Stimulated activated naive CD8-positive, alpha-beta T cell treated with anti-CD3 and anti-CD28 coated beads, Interleukin-15, Interleukin-2, amounts not matched to agents 100 ng/mL and 50 ng/mL, for 24 hours (primary cell): Measurements from ENCODE around the gene CCDC148.
"Not testable (repeated sequence)": the region's sequence is repeated elsewhere in the genome, so short reads cannot be mapped to it uniquely, and the experiment has no call there.

Experiments used
- H3K27ac Mint-ChIP-seq: one replicate; pipeline ENCODE4 v1.8.0; 2021; ENCODE audit warnings: mild to moderate bottlenecking, mixed read lengths
- H3K27me3 Mint-ChIP-seq: one replicate; pipeline ENCODE4 v1.8.0; 2021; ENCODE audit warnings: mixed read lengths
- H3K36me3 Mint-ChIP-seq: one replicate; pipeline ENCODE4 v1.8.0; 2021; ENCODE audit warnings: low read depth, mixed read lengths
- H3K4me1 Mint-ChIP-seq: one replicate; pipeline ENCODE4 v1.8.0; 2021; ENCODE audit warnings: low read depth, mixed read lengths
- H3K4me3 Mint-ChIP-seq: one replicate; pipeline ENCODE4 v1.8.0; 2021; ENCODE audit warnings: mild to moderate bottlenecking, mixed read lengths
- H3K9me3 Mint-ChIP-seq: one replicate; pipeline ENCODE4 v1.8.0; 2021; ENCODE audit warnings: mixed read lengths

CCDC148 gene

GRCh38 chr2:158276619-158277471 is 179.7 kb downstream of the CCDC148 start:
- no peaks in the 10 kb centered on the region for H3K27me3 Mint-ChIP-seq
- no peaks in the 10 kb centered on the region for H3K4me1 Mint-ChIP-seq
- no peak overlapping the region for H3K27ac Mint-ChIP-seq
- H3K4me3 Mint-ChIP-seq = no peak overlapping the region
- no peaks in the 10 kb centered on the region for H3K9me3 Mint-ChIP-seq
- no peaks in the 10 kb centered on the region for H3K36me3 Mint-ChIP-seq

- Mint-ChIP-seq H3K4me1 (no peaks in the 10 kb centered on the region), H3K36me3 (no peaks in the 10 kb centered on the region), H3K27ac (no peak overlapping the region), H3K9me3 (peaks cover 4% of the 10 kb centered on the region), H3K4me3 (no peak overlapping the region), H3K27me3 (peaks cover 4% of the 10 kb centered on the region)
Measured at GRCh38 chr2:158273791-158274190, 182.8 kb downstream of the CCDC148 start.

DNA sequence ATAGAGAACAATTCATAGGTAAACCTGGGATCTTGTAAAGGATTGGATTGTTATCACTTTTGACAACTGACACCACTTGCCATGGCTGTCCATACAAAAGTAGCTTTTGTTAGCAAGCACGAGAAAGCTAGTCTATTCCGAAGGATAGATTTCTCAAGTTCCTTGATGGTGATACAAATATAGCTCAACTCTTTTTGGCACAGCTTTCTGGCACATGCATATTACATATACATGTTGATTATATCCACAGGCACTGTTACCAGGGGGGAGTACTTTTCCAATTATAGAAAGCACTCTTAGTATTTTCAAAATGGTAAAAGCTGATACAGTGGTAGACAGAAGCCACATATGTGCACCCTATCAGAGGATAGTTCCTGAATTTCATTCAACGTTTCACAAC is 186.0 kb downstream of the CCDC148 start:
- Mint-ChIP-seq H3K27me3 (peaks cover 4% of the 10 kb centered on the region), H3K4me1 (no peaks in the 10 kb centered on the region), H3K4me3 (no peak overlapping the region), H3K36me3 (no peaks in the 10 kb centered on the region), H3K27ac (no peak overlapping the region), H3K9me3 (peaks cover 4% of the 10 kb centered on the region)

GRCh38 chr2:158269143-158269542 is 187.4 kb downstream of the CCDC148 start:
- Mint-ChIP-seq H3K27me3 (peaks cover 4% of the 10 kb centered on the region), H3K9me3 (peaks cover 4% of the 10 kb centered on the region), H3K27ac (no peak overlapping the region), H3K36me3 (no peaks in the 10 kb centered on the region), H3K4me1 (no peaks in the 10 kb centered on the region), H3K4me3 (no peak overlapping the region)

DNA sequence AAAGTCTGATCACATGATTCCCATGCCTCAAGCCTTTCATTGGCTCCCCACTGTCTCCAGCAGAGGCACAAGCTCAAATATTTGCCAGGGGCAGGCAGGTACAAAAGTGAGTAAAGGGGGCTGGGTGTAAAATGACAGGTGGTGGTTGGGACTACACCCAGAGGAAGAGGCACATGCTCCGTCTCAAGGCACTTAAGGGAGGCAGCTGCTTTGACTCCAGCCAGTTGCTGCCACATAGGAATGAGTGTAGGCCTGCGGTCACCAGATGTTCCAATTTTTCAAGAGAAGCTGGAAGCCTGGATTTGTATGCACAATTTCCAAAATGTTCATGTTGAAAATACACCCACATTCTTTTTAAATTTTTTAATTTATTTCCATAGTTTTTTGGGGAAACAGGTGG is 190.4 kb downstream of the CCDC148 start:
- H3K27ac Mint-ChIP-seq = no peak overlapping the region
- H3K9me3 Mint-ChIP-seq = peaks cover 8% of the 10 kb centered on the region
- H3K27me3 Mint-ChIP-seq = peaks cover 4% of the 10 kb centered on the region
- H3K4me1 Mint-ChIP-seq = no peaks in the 10 kb centered on the region
- no peaks in the 10 kb centered on the region for H3K36me3 Mint-ChIP-seq
- H3K4me3 Mint-ChIP-seq = no peak overlapping the region

GRCh38 chr2:158255257-158255656 is 201.3 kb downstream of the CCDC148 start:
- H3K27ac Mint-ChIP-seq = no peak overlapping the region
- H3K27me3 Mint-ChIP-seq = peaks cover 15% of the 10 kb centered on the region
- no peaks in the 10 kb centered on the region for H3K9me3 Mint-ChIP-seq
- no peaks in the 10 kb centered on the region for H3K36me3 Mint-ChIP-seq
- H3K4me1 Mint-ChIP-seq = no peaks in the 10 kb centered on the region
- H3K4me3 Mint-ChIP-seq = no peak overlapping the region

DNA sequence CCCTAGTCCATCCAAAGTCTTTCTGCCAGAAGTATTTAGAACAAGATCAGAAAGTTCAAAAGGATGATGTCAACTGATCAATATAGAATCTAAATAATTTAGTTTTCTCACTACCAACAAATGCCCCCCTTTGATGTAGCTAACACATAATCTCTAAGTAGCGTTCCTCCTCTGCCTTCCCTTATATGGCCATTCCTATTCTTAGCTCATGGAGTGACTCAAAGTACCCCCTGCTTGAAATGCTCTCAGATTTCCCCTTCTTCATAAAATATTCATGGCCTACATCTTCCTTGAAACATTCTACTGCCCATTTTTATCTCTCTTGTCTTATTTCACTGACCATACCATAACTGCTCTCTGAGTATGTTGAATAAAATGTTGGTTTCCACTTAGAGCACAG is 203.4 kb downstream of the CCDC148 start:
- H3K36me3 Mint-ChIP-seq = no peaks in the 10 kb centered on the region
- no peak overlapping the region for H3K27ac Mint-ChIP-seq
- H3K4me3 Mint-ChIP-seq = no peak overlapping the region
- no peaks in the 10 kb centered on the region for H3K4me1 Mint-ChIP-seq
- no peaks in the 10 kb centered on the region for H3K9me3 Mint-ChIP-seq
- H3K27me3 Mint-ChIP-seq = peaks cover 12% of the 10 kb centered on the region

DNA sequence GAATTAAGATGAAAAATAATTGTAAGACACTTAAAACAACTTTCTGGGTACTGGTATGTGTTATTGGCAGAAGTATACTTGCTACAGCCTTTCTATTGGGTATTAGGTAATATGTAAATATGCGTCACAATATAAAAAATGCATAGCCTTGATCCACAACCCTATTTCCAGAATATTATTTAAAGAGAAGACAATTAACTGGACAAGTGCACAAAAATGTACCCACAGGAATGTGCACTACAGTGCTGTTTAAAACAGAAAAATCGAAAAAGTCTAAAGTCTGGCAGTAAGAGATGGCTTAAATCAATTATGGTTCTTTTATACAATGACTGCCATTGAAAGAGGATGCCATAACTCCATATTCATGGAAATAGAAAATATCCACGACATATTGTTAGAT is 205.2 kb downstream of the CCDC148 start:
- no peak overlapping the region for H3K27ac Mint-ChIP-seq
- peaks cover 8% of the 10 kb centered on the region for H3K27me3 Mint-ChIP-seq
- H3K4me3 Mint-ChIP-seq = no peak overlapping the region
- no peaks in the 10 kb centered on the region for H3K4me1 Mint-ChIP-seq
- H3K9me3 Mint-ChIP-seq = no peaks in the 10 kb centered on the region
- no peaks in the 10 kb centered on the region for H3K36me3 Mint-ChIP-seq

DNA sequence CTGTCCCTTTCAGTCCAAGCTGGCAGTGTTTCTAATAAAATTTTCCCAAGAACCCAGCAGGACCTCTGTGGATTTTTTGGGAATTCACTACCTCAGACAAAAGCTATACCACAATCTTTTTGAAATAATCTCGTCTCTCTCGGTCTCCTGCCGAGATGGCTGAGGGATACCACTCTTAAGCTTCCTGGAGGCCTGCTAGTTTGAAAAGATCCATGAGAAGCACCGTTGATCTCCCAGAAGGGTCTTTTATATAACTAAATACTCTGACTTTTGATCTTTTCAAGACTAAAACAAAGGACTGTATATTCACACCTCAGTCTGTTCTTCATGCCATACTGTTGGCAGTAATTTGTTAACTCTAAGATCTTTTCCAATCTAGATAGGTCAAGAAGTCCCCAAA is 213.2 kb downstream of the CCDC148 start:
- no peaks in the 10 kb centered on the region for H3K36me3 Mint-ChIP-seq

DNA sequence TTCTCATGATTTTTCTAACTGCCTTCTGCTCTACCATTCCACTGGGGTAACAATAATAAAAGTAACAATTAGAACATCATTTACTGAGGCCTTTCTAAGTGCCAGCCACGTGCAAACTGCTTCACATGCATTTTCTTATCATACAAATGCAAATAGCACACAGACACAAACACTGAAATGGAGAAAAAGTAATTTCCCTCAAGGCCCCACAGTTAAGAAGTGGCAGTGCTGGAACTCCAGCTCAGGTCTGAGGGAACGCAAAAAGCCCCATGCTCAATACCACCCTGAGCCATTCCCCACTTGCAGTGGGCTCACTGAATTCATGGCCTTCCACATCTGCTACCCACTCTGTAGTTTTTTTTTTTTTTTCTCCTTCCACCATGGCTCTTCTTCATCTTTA is 214.3 kb downstream of the CCDC148 start:
- no peak overlapping the region for H3K4me3 Mint-ChIP-seq
- H3K36me3 Mint-ChIP-seq = no peaks in the 10 kb centered on the region
- no peaks in the 10 kb centered on the region for H3K9me3 Mint-ChIP-seq

More for the DNA sequence above, 213.2 kb downstream of the CCDC148 start:
- H3K9me3 Mint-ChIP-seq = no peaks in the 10 kb centered on the region
- H3K4me3 Mint-ChIP-seq = no peak overlapping the region
- H3K27ac Mint-ChIP-seq = no peak overlapping the region
- no peaks in the 10 kb centered on the region for H3K4me1 Mint-ChIP-seq
- H3K27me3 Mint-ChIP-seq = peaks cover 3% of the 10 kb centered on the region

DNA sequence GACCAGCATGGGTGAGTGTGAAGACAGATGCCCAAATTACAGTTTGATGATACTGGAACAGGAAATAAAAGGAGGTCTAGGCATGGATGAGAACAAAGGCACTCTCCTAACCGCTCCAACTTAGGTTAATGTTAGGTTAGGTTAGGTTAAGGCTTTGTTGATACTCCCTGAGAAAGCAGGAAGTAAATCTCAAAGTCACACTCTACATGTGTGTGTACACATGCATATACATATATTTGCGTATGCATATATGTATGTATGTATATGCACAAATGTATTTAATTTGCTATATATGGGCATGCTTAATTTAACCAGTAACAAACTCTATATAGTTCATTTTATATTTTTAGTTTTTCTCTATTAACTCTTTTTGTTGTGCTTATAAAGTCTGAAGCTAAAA is 215.6 kb downstream of the CCDC148 start:
- Mint-ChIP-seq H3K36me3 (no peaks in the 10 kb centered on the region), H3K27me3 (peaks cover 3% of the 10 kb centered on the region), H3K27ac (no peak overlapping the region), H3K4me3 (no peak overlapping the region), H3K9me3 (no peaks in the 10 kb centered on the region), H3K4me1 (no peaks in the 10 kb centered on the region)

More for the DNA sequence above, 214.3 kb downstream of the CCDC148 start:
- Mint-ChIP-seq H3K27me3 (peaks cover 3% of the 10 kb centered on the region), H3K27ac (no peak overlapping the region), H3K4me1 (no peaks in the 10 kb centered on the region)

GRCh38 chr2:158239271-158239670 is 217.3 kb downstream of the CCDC148 start:
- no peaks in the 10 kb centered on the region for H3K27me3 Mint-ChIP-seq
- no peak overlapping the region for H3K27ac Mint-ChIP-seq
- no peaks in the 10 kb centered on the region for H3K4me1 Mint-ChIP-seq
- H3K9me3 Mint-ChIP-seq = no peaks in the 10 kb centered on the region
- no peak overlapping the region for H3K4me3 Mint-ChIP-seq
- no peaks in the 10 kb centered on the region for H3K36me3 Mint-ChIP-seq

GRCh38 chr2:158234497-158234896 is 222.1 kb downstream of the CCDC148 start:
- H3K27ac Mint-ChIP-seq = no peak overlapping the region
- H3K27me3 Mint-ChIP-seq = no peaks in the 10 kb centered on the region
- H3K9me3 Mint-ChIP-seq = no peaks in the 10 kb centered on the region
- H3K36me3 Mint-ChIP-seq = no peaks in the 10 kb centered on the region
- no peaks in the 10 kb centered on the region for H3K4me1 Mint-ChIP-seq
- no peak overlapping the region for H3K4me3 Mint-ChIP-seq

DNA sequence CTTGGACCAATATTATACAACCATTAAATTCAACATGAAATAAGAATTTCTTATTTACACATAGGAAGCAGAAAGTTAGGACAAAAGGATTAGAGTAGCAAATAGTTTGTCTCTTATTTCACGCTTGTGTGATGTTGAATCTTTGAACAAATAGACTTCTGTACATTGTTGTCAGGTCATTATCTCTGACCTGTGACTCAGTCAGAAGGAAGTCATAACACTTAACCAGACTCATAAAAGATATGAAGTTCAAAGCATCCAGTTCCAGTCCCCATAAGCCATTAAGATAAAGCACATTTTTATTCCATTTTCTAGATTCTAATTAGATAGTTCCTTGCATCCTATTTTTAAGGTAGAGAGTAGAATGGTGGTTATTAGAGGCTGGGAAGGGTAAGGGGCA is 224.1 kb downstream of the CCDC148 start:
- Mint-ChIP-seq H3K4me3 (no peak overlapping the region), H3K4me1 (no peaks in the 10 kb centered on the region)

DNA sequence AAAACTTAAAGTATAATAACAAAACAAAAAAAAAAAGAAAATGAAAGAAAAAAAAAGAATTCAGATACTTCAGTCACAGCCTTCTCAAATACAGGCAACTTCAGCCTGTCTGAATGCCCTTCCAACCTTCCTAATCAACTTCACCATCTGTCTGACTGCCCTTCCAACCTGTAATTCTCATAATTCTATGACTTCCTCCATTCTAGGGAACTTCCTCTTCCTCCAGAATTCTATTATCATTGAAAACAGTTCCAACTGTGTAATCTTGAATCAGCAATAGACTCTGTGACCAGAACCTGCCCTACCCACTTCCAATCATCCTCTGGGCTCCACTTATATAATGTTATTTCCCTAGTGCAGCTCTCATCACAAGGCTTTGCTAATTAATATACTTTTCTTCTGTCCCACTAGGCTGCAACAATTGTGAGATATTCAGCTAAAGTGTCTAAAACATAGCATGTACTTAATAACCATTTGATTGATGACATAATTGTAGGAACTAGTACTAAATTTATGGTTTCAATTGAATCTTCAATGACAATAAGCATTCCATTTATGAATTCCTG is 227.5 kb downstream of the CCDC148 start:
- Mint-ChIP-seq H3K27ac (no peak overlapping the region), H3K4me1 (no peaks in the 10 kb centered on the region), H3K36me3 (no peaks in the 10 kb centered on the region), H3K9me3 (no peaks in the 10 kb centered on the region), H3K27me3 (peaks cover 3% of the 10 kb centered on the region), H3K4me3 (no peak overlapping the region)

More for the DNA sequence above, 224.1 kb downstream of the CCDC148 start:
- Mint-ChIP-seq H3K27ac (no peak overlapping the region), H3K36me3 (no peaks in the 10 kb centered on the region), H3K27me3 (peaks cover 3% of the 10 kb centered on the region), H3K9me3 (no peaks in the 10 kb centered on the region)

- H3K27ac Mint-ChIP-seq, H3K9me3 Mint-ChIP-seq, H3K4me1 Mint-ChIP-seq, H3K36me3 Mint-ChIP-seq, H3K4me3 Mint-ChIP-seq: not testable (repeated sequence)
- peaks cover 16% of the 10 kb centered on the region for H3K27me3 Mint-ChIP-seq
Measured at GRCh38 chr2:158223066-158223465, 233.5 kb downstream of the CCDC148 start.
